Lung (tissue), 12 donors: ENCODE data around the gene IFT25. TPM values are rescaled to one million over a fixed set of nuclear protein-coding genes. Genes with fewer than 3 reads are reported as not detected.
"Not testable (repeated sequence)": the region's sequence is repeated elsewhere in the genome, so short reads cannot be mapped to it uniquely, and the experiment has no call there.

Experiments
- ATAC-seq: fragments of 200-7000 bp; cut with Tn5 transposase; one replicate; pipeline ENCODE4 v1.9.1; 2020; ENCODE audit warnings: moderate number of reproducible peaks; ENCODE audit not compliant: insufficient read depth, low FRiP score
- DNase-seq, 3 donors: peaks; one replicate each; pipeline ENCODE4 v3.0.0-alpha.2; 2013 to 2017
- H3K27ac ChIP-seq, 2 donors: one replicate each; pipeline ENCODE4 v1.5.1; 2013; ENCODE audit warnings: mild to moderate bottlenecking in 2 of 2, moderate library complexity in 2 of 2, control low read depth in 1 of 2, inconsistent platforms in 1 of 2, low read depth in 1 of 2, low read length in 1 of 2
- H3K27me3 ChIP-seq, 3 donors: one replicate each; pipeline ENCODE4 v1.5.1; 2013; ENCODE audit warnings: low read length in 2 of 3; ENCODE audit not compliant: control insufficient read depth in 3 of 3, insufficient read depth in 3 of 3
- H3K36me3 ChIP-seq, 4 donors: one replicate each; pipeline ENCODE4 v1.5.1; 2013; ENCODE audit warnings: low read length in 4 of 4, mild to moderate bottlenecking in 1 of 4, moderate library complexity in 1 of 4; ENCODE audit not compliant: control insufficient read depth in 4 of 4, insufficient read depth in 4 of 4
- H3K4me1 ChIP-seq, 5 donors: one replicate each; pipeline ENCODE4 v1.5.1; 2013; ENCODE audit warnings: low read length in 5 of 5, mild to moderate bottlenecking in 2 of 5, moderate library complexity in 1 of 5; ENCODE audit not compliant: control insufficient read depth in 5 of 5, insufficient read depth in 5 of 5
- H3K4me3 ChIP-seq: one replicate; pipeline ENCODE4 v1.5.1; 2013; ENCODE audit warnings: mild to moderate bottlenecking, control low read depth, moderate library complexity
- H3K9ac ChIP-seq, 2 donors: one replicate each; pipeline ENCODE4 v1.5.1; 2013; ENCODE audit warnings: low read length in 2 of 2, control low read depth in 1 of 2; ENCODE audit not compliant: insufficient read depth in 1 of 2
- H3K9me3 ChIP-seq, 4 donors: one replicate each; pipeline ENCODE4 v1.5.1; 2013; ENCODE audit warnings: low read length in 3 of 4, mild to moderate bottlenecking in 1 of 4, moderate library complexity in 1 of 4; ENCODE audit not compliant: control insufficient read depth in 4 of 4, insufficient read depth in 3 of 4
- CTCF ChIP-seq: IDR thresholded peaks from 2 replicates; pipeline ENCODE4 v1.5.1; 2012; ENCODE audit warnings: mild to moderate bottlenecking; ENCODE audit errors: control extremely low read depth, extremely low read depth
- WGBS, 2 donors: extraction: QIAGEN DNeasy Blood & Tissue Kit; methylation state at CpG; one replicate each; pipeline ENCODE4 v1.1.7; 2013; 5-methylcytosine and 5-hydroxymethylcytosine counted together
- polyA plus RNA-seq, 2 donors: library from polyadenylated mRNA; stranded (reverse); fragments of 200-250 nt; gene quantifications; one replicate each; pipeline ENCODE4 v1.2.1, GENCODE V29; 2013
- total RNA-seq, 2 donors: library from RNA; depleted of rRNA in 1 of 2; stranded (reverse); fragments of >200 nt in 1 of 2; gene quantifications; one replicate each; pipeline ENCODE4 v1.2.1, GENCODE V29; 2014 to 2021
- donor health status: control.
- donor health status: control.
- donor health status: Bipolar disorder and iron deficiency.
- donor health status: healthy.
- donor health status: DM: yes; HTN: yes; CAD: no.

Gene IFT25
- total and polyA plus RNA-seq, 4 donors: 18.2 to 46.1 (median 31.6) TPM

GRCh38 chr1:53878492-53879105 lies 66.9 kb downstream of the IFT25 start:
- Histone ChIP-seq H3K27ac (no peak overlapping the region), H3K4me1 (no peaks in the 10 kb centered on the region), H3K27me3 (no peaks in the 10 kb centered on the region), H3K36me3 (peaks cover 0 to 22% (median 17%) of the 10 kb centered on the region in 4 donors), H3K9me3 (no peaks in the 10 kb centered on the region), H3K4me3 (no peak overlapping the region), H3K9ac (no peak overlapping the region)
- ATAC-seq: no peak
- TF ChIP-seq CTCF: peak; percentile 17
- DNase-seq: peak in 2 of 3 donors; percentile 44 to 57
- 53 to 60% methylated on average over 5 of the region's 5 CpGs for WGBS, 2 donors

DNA sequence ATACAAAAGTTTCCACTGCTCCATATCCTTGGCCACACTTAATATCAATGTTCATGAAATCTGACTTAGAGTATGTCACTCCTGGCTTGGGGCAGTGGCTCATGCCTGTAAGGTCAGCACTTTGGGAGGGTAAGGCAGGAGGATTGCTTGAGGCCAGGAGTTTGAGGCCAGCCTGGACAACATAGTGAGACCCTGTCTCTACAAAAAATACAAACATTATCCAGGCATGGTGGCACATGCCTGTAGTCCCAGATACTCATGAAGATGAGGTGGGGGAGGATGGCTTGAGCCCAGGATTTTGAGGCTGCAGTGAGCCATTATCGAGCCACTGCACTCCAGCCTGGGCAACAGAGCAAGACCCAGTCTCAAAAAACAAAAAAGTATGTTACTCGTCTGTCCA lies 70.3 kb downstream of the IFT25 start:
- peaks cover 5 to 32% (median 17%) of the 10 kb centered on the region in 4 donors for H3K36me3 ChIP-seq
- not testable (repeated sequence) for H3K9ac ChIP-seq, H3K9me3 ChIP-seq, H3K4me1 ChIP-seq, DNase-seq, H3K27ac ChIP-seq, H3K4me3 ChIP-seq, ATAC-seq, H3K27me3 ChIP-seq
- 95 to 100% methylated on average over 2 of the region's 2 CpGs for WGBS, 2 donors

- Histone ChIP-seq H3K27ac (no peak overlapping the region), H3K4me1 (peaks cover 0 to 3% (median 0%) of the 10 kb centered on the region in 5 donors), H3K9ac (no peak overlapping the region), H3K27me3 (no peaks in the 10 kb centered on the region), H3K9me3 (peaks cover 0 to 1% (median 0%) of the 10 kb centered on the region in 4 donors), H3K4me3 (no peak overlapping the region), H3K36me3 (peaks cover 5 to 26% (median 20%) of the 10 kb centered on the region in 4 donors)
- peak in 1 of 3 donors; percentile 14 for DNase-seq
- TF ChIP-seq CTCF: no peak
- WGBS, 2 donors: 79 to 80% methylated on average over 5 of the region's 5 CpGs
- no peak for ATAC-seq
Measured at GRCh38 chr1:53871773-53872484, 73.6 kb downstream of the IFT25 start.

Other genes with a start within 250 kb of the IFT25 start
- under 1 TPM; 0.17 to 0.18 TPM for gene GLIS1, start 206.5 kb downstream of the IFT25 start, total RNA-seq
- gene GLIS1, start 206.5 kb downstream of the IFT25 start, polyA plus RNA-seq: under 1 TPM in 1 of 2 donors, not detected in 1; 0.05 TPM
- 10 to 100 TPM in 1 of 2 donors, 1 to 10 TPM in 1; 8.7 to 16.7 TPM for gene NDC1, start 107.4 kb downstream of the IFT25 start, total RNA-seq
- gene NDC1, start 107.4 kb downstream of the IFT25 start, polyA plus RNA-seq: 1 to 10 TPM; 3.9 to 6.4 TPM
- 10 to 100 TPM; 23.3 to 26.8 TPM for gene YIPF1, start 55.9 kb downstream of the IFT25 start, total RNA-seq
- 10 to 100 TPM; 19.9 to 33.3 TPM for gene YIPF1, start 55.9 kb downstream of the IFT25 start, polyA plus RNA-seq
- 1 to 10 TPM; 1.1 to 1.9 TPM for gene DIO1, start 51.5 kb downstream of the IFT25 start, total RNA-seq
- under 1 TPM; 0.24 to 0.41 TPM for gene DIO1, start 51.5 kb downstream of the IFT25 start, polyA plus RNA-seq
- 10 to 100 TPM; 16.8 to 17.3 TPM for gene LRRC42, start 651 bp upstream of the IFT25 start, total RNA-seq
- gene LRRC42, start 651 bp upstream of the IFT25 start, polyA plus RNA-seq: 10 to 100 TPM in 1 of 2 donors, 1 to 10 TPM in 1; 7.7 to 17.8 TPM
- 10 to 100 TPM; 28.7 to 30.1 TPM for gene LDLRAD1, start 72.5 kb upstream of the IFT25 start, total RNA-seq
- 10 to 100 TPM in 1 of 2 donors, 1 to 10 TPM in 1; 8.0 to 24.9 TPM for gene LDLRAD1, start 72.5 kb upstream of the IFT25 start, polyA plus RNA-seq
- gene TMEM59, start 107.5 kb upstream of the IFT25 start, total RNA-seq: 100 to 1,000 TPM; 372 to 468 TPM
- 100 to 1,000 TPM; 152 to 300 TPM for gene TMEM59, start 107.5 kb upstream of the IFT25 start, polyA plus RNA-seq
- gene TCEANC2, start 107.9 kb upstream of the IFT25 start, total RNA-seq: 1 to 10 TPM; 4.6 to 5.3 TPM
- gene TCEANC2, start 107.9 kb upstream of the IFT25 start, polyA plus RNA-seq: 1 to 10 TPM; 1.7 to 2.7 TPM
- under 1 TPM; 0.14 to 0.28 TPM for gene CDCP2, start 207.3 kb upstream of the IFT25 start, total RNA-seq
- gene CDCP2, start 207.3 kb upstream of the IFT25 start, polyA plus RNA-seq: under 1 TPM in 1 of 2 donors, not detected in 1; 0.02 TPM